SIG-M5 treated with dmso at 0.1 percent for 504 hours (cell line): ENCODE measurements around the gene CTXND2.

ENCODE experiments used
- DNase-seq: peaks from one replicate; lab custom pipeline; 2025; ENCODE audit not compliant: unreplicated experiment; lab: John Stamatoyannopoulos, UW

CTXND2 gene

GRCh38 chr1:150957666-150958065, 70.7 kb downstream of the CTXND2 start:
- DNase-seq: no peak

GRCh38 chr1:150960646-150961045, 73.7 kb downstream of the CTXND2 start:
- no peak for DNase-seq

DNA sequence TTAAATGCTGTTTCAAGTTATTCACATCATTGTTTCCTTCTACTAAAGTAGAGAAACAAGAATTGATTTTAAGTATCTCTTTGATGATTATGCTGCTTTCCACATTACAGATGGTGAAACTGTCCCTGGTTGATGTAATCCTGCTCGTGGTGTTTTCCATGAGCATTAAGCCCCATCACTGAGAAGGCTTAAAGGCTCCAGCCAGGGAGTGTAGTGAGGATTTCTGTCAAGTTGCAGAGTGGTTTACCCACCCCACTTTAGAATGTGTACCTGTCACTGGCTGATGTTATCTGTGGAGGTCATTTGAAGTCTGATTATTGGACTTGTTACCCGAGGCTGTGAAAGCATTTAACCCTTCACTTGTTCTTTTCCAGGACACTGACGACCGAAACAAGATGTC, 74.8 kb downstream of the CTXND2 start:
- DNase-seq: no peak
